A673 (cell line): Measurements from ENCODE around the gene KCTD16. TPM values are rescaled to one million over a fixed set of nuclear protein-coding genes. Genes with fewer than 3 reads are reported as not detected.

Source experiments
- BruUV-seq: library from RNA; stranded (reverse); fragments of 400-500 nt; replicated peaks from 2 replicates; lab custom pipeline; 2021; lab: Mats Ljungman, UMichigan
- CTCF ChIA-PET: fragments of 300-600 bp; sonication (Branson Sonifier 250); formaldehyde crosslinking; loops from one replicate; lab custom pipeline; 2022; ENCODE audit warnings: antibody characterized with exemption; lab: Charles Lee
- POLR2A ChIA-PET: fragments of 300-600 bp; sonication (Branson Sonifier 250); formaldehyde crosslinking; loops from one replicate; lab custom pipeline; 2022; ENCODE audit warnings: antibody characterized with exemption; ENCODE audit not compliant: low non-redundant PET; lab: Charles Lee
- DNase-seq: peaks from one replicate; pipeline ENCODE4 v3.0.0-alpha.2; 2015; ENCODE audit warnings: low spot score
- H3K27ac ChIP-seq: fragments of 200-600 bp; sonication (generic); 2 replicates; pipeline ENCODE4 v1.5.1; 2016; ENCODE audit warnings: mixed run types, low read depth, mild to moderate bottlenecking, mixed read lengths, antibody characterized with exemption, low read length; ENCODE audit not compliant: poor library complexity, severe bottlenecking
- H3K27me3 ChIP-seq: fragments of 200-600 bp; sonication (generic); replicated peaks from 2 replicates; pipeline ENCODE4 v1.6.1; 2017; ENCODE audit warnings: mixed run types, low read depth, mild to moderate bottlenecking, mixed read lengths, antibody characterized with exemption, low read length; ENCODE audit not compliant: insufficient read depth, poor library complexity
- H3K36me3 ChIP-seq: fragments of 200-600 bp; sonication (generic); 2 replicates; pipeline ENCODE4 v1.6.1; 2016; ENCODE audit warnings: mixed run types, mild to moderate bottlenecking, mixed read lengths, antibody characterized with exemption, low read length; ENCODE audit not compliant: insufficient read depth, poor library complexity, severe bottlenecking
- H3K4me1 ChIP-seq: fragments of 200-600 bp; sonication (generic); 2 replicates; pipeline ENCODE4 v1.6.1; 2017; ENCODE audit warnings: mixed run types, mild to moderate bottlenecking, mixed read lengths, antibody characterized with exemption, low read length; ENCODE audit not compliant: insufficient read depth, poor library complexity, severe bottlenecking
- H3K4me3 ChIP-seq: fragments of 200-600 bp; sonication (generic); 2 replicates; pipeline ENCODE4 v1.5.1; 2016; ENCODE audit warnings: low read depth, mixed run types, mild to moderate bottlenecking, mixed read lengths, low read length; ENCODE audit not compliant: poor library complexity, severe bottlenecking
- H3K9me3 ChIP-seq: fragments of 200-600 bp; sonication (generic); 2 replicates; pipeline ENCODE4 v1.6.1; 2016; ENCODE audit warnings: mixed run types, low read depth, mild to moderate bottlenecking, mixed read lengths, antibody characterized with exemption, low read length; ENCODE audit not compliant: poor library complexity, severe bottlenecking
- CTCF ChIP-seq: fragments of 300-800, 200-600 bp; sonication (generic); conservative IDR thresholded peaks from 2 replicates; pipeline ENCODE4 v1.5.1; 2017; ENCODE audit warnings: low read depth, mild to moderate bottlenecking, antibody characterized with exemption, low read length, moderate library complexity, mixed read lengths
- EZH2 ChIP-seq: fragments of 200-600 bp; sonication (generic); IDR thresholded peaks from 2 replicates; pipeline ENCODE4 v1.6.1; 2017; ENCODE audit warnings: borderline replicate concordance, low read depth, mild to moderate bottlenecking, mixed read lengths, antibody characterized with exemption, low read length; ENCODE audit not compliant: poor library complexity, severe bottlenecking
- intact Hi-C: fragments of 100-400 bp; cut with micrococcal nuclease; formaldehyde crosslinking; loops from one replicate; pipeline ENCODE4 v1.10.0; 2022; ENCODE audit not compliant: unreplicated experiment
- total RNA-seq: library from RNA; stranded (reverse); gene quantifications from 2 replicates; pipeline ENCODE4 v1.2.3, GENCODE V29; 2021

KCTD16 gene
- total RNA-seq, 1 experiment from 2014 or later: 1.1 TPM

GRCh38 chr5:144510845-144511579 is 340.3 kb downstream of the KCTD16 start:
- TF ChIP-seq EZH2 (no peak), CTCF (no peak)
- BruUV-seq: no TSS peak
- CTCF ChIA-PET: no interaction called here
- no peaks in the 10 kb centered on the region for H3K4me1 ChIP-seq
- POLR2A ChIA-PET: no interaction called here
- H3K36me3 ChIP-seq: no peaks in the 10 kb centered on the region
- no peak for DNase-seq
- no peak overlapping the region for H3K27ac ChIP-seq
- no peaks in the 10 kb centered on the region for H3K9me3 ChIP-seq
- no peak overlapping the region for H3K4me3 ChIP-seq
- intact Hi-C loops: no loop called here
- H3K27me3 ChIP-seq: no peaks in the 10 kb centered on the region

- CTCF ChIA-PET: no interaction called here
- BruUV-seq: no TSS peak
- Histone ChIP-seq H3K36me3 (no peaks in the 10 kb centered on the region), H3K27me3 (no peaks in the 10 kb centered on the region), H3K4me3 (no peak overlapping the region), H3K4me1 (no peaks in the 10 kb centered on the region), H3K27ac (no peak overlapping the region), H3K9me3 (no peaks in the 10 kb centered on the region)
- intact Hi-C loops: no loop called here
- no peak for DNase-seq
- POLR2A ChIA-PET: no interaction called here
- TF ChIP-seq EZH2 (no peak), CTCF (no peak)
These were observed 341.0 kb downstream of the KCTD16 start for GRCh38 chr5:144511580-144512072.

GRCh38 chr5:144522698-144523097 is 352.0 kb downstream of the KCTD16 start:
- H3K4me1 ChIP-seq: no peaks in the 10 kb centered on the region
- DNase-seq: no peak
- CTCF ChIA-PET: no interaction called here
- H3K9me3 ChIP-seq: no peaks in the 10 kb centered on the region
- BruUV-seq: no TSS peak
- H3K27me3 ChIP-seq: no peaks in the 10 kb centered on the region
- no peak overlapping the region for H3K4me3 ChIP-seq
- intact Hi-C loops: no loop called here
- POLR2A ChIA-PET: no interaction called here
- TF ChIP-seq EZH2 (no peak), CTCF (no peak)
- no peak overlapping the region for H3K27ac ChIP-seq
- no peaks in the 10 kb centered on the region for H3K36me3 ChIP-seq
